NOMO-1 treated with dmso at 0.1 percent for 144 hours (cell line): ENCODE data around the gene LMO4.

ENCODE experiments used
- DNase-seq: peaks from one replicate; lab custom pipeline; 2025; ENCODE audit not compliant: unreplicated experiment; lab: John Stamatoyannopoulos, UW

Gene LMO4

DNA sequence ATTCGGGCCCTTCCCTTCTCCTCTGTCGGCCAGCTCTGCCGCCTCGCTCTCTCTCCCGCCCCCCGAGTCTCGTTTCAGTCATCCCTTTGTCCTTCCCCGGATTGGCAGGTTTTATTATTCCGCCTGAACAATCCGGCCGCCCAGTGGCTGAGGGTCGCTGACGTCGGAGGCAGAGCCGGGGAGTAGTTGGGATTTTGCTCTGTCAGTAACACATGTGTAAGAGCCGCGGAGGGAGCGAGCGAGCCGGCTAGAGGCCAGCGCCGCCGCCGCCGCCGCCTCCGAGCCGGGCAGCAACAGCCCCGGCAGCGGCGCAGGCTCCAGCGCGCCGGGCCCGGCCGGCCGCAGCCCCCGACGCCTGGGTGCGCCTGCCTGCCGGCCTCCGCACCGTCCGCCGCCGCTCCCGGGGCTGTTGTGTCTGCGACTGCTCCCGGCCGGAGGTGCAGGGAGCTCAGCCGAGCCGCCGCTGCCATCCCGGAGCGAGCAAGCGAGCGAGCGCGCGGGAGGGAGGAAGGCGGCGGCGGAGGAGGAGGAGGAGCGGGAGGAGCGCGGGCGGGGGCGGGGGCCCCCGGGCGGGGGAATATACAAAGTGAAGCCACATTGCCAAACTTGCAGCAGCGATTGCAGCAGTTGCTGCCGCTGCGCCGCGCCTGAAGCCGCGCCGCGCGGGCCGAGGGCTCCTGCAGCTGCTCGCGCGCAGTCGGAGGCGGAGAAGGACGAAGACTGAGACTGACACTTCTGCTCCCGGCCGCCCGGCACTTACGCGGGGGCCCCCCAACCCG is at the start of gene LMO4:
TSS of gene LMO4 (plus strand) at position 609 of the 779 bp plus-strand sequence. CDS start 3,136 bp downstream, outside the sequence.
- peak; percentile 95 for DNase-seq

DNA sequence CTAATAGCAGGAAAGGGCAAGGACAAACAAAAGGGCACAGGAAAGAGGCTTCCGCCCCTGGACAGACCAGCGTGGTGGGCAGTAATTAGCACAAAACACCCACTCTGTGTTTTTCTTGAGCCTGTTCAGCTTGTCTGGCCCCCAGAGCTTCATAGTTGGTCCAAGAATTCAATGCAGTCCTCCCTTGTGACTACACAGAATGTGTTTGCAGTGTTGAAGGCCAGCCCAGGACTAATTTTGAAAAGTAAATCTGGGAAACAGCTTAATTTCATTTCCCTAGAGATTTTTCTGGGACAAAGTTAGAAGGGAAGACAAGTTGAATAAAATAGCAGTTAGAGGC is 49.2 kb upstream of the LMO4 start:
- DNase-seq = no peak

GRCh38 chr1:87279966-87280535 is 48.6 kb upstream of the LMO4 start:
- no peak for DNase-seq

- DNase-seq = no peak
Observed at GRCh38 chr1:87284456-87285240, 44.0 kb upstream of the LMO4 start.

- no peak for DNase-seq
Observed at GRCh38 chr1:87291107-87291506, 37.6 kb upstream of the LMO4 start.

DNA sequence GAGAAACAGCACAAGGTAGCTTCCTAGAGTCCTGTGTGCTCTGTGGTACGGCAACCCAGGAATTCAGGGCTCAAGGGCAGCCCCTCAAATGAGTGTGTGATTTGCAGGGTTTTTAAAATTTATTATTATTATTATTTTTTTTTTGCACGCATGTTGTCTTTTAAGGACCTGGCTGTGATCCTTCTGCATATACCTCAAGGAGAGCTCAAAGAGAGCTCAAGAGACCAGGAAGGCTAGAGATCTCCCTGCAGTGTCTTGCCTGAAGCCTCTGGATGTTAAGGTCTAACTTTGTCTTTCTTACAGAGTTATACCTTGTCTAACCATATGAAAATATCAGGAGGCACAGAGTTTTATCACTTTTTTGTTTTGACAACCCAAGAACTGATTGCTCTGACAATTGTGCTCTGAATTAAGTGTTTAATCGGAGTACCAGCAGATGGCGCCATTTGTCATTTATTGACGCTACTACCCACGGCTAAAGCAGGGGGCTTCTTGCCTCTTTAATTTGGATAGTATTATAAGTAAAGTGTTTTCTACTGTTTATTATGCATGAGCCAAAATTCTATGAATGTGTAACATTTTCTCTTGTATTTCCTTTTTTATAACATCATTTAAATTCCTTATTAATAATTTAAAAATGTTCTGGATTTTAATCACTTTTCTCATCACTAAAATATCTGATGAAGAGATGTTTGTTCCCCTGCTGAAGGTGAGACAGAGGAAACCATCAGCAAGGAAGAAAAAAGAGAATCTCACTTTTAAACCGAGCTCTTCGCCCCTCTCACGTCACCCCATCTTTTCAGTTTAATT is 35.8 kb upstream of the LMO4 start:
- DNase-seq = peak; percentile 15

GRCh38 chr1:87294633-87295032 is 34.0 kb upstream of the LMO4 start:
- no peak for DNase-seq

- no peak for DNase-seq
Observed at GRCh38 chr1:87295445-87296110, 33.1 kb upstream of the LMO4 start.

DNA sequence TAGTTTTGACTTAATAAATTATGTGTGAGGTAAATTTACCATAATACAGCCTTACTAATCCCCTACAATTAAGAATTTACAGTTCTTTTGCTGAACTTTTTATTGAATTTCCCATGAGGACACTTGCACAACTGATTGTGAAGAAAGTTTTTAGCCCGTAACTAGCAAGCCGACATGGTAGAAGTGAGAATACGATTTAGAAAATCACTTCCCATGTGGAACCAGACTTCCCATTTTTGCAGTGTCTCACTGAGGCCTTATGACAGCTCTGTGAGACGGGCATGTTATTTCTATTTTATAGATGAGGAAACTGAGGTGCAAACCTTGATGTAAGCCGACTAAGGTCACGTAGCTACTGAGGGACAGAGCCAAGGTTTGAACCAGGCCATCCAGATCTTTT is 32.5 kb upstream of the LMO4 start:
- DNase-seq = no peak

DNA sequence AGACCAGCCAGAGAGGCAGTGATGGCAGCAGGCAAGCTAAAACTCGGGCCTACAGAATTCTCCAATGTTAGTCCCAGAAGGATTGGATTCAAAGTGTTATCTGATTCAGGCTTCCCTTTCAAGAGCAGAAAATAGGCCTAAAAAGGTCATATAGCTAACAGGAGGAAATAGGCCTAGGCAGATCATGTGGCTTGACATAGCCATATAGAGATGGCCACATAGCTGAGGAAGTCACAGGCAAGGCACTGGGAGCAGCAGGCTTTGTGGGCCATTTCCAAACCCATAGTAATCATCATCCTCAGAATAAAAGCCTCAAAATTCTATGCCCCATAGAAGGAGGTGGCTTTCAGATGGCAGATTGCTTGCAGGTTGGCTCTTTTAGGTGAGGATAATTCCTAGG is 29.0 kb upstream of the LMO4 start:
- DNase-seq = no peak

DNA sequence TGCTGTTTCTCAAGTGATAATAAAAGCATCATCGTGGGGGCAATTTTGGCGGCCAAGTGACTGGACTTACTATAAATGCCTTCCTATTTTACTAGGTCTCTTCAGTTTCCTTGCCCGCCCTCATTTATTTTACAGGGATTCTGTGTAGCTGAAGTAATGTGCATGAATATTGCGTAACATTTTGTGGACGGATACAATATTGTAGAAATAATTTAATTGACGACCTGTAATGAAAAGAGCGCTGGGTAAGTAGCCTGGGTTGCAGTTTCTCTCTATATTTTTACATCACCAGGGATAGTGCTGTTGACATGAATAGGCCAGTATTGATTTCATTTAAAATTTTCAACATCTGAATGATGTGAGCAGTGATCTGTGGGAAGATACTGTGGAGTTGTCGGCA is 28.1 kb upstream of the LMO4 start:
- no peak for DNase-seq

GRCh38 chr1:87305151-87305550 is 23.5 kb upstream of the LMO4 start:
- peak; percentile 64 for DNase-seq

DNA sequence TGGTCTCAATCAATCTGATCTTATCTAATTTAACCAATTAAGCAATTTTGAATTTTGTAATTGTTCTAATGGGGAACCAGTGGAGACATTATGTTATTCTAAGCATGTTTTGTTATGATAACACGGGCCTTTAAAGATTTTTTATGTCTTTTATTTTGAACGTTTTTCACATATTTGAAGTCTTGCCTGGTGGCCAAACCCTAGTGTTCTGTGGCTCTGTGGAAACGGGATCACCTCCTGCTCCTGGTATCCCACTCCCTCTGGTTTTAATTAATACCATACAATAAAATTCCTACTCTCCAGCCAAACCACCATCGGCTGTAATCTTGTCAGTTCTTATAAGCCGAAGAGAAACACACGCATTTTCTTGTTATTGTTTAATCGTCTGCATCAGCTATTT is 22.9 kb upstream of the LMO4 start:
- no peak for DNase-seq

GRCh38 chr1:87307306-87307705 is 21.4 kb upstream of the LMO4 start:
- no peak for DNase-seq

DNA sequence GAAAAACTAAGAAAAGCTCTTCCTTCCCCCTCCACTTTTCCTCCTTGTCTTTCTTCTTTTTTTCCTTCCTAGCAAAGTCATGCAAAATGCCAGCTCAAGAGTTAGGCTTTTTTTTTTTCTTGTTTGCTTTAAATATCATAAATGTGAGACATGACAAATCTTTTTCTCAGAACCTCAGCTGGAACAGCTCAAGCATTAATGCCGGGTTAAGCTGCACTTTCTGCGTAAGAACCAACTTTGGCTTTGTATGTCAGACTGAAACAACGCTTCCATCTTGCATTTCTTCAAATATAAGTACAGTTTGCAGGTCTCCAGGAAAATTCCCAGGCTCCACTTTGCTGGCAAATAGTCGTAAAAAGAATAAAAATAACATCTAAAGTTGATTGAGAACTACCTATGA is 20.7 kb upstream of the LMO4 start:
- no peak for DNase-seq

DNA sequence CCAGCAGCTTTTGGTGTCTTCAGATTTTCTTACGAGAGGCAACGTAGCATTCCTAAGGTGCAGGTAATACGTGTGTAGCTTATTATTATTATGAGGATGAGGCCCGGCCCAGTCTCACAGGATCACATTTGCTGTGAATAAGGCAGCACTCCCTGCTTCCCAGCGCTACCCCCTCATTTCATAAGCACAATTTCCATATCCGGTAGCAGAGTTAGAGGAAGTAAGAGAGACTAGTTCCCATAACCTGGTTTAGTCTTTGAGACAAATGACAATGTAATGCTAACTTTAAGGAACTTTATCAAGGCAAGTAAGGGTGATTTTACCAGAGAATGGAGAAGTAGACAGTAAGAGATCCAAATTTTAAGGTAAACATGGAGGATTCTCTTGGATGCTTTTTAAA is 14.6 kb upstream of the LMO4 start:
- peak; percentile 14 for DNase-seq

- DNase-seq = peak; percentile 24
Observed at GRCh38 chr1:87318056-87318650, 10.5 kb upstream of the LMO4 start.

DNA sequence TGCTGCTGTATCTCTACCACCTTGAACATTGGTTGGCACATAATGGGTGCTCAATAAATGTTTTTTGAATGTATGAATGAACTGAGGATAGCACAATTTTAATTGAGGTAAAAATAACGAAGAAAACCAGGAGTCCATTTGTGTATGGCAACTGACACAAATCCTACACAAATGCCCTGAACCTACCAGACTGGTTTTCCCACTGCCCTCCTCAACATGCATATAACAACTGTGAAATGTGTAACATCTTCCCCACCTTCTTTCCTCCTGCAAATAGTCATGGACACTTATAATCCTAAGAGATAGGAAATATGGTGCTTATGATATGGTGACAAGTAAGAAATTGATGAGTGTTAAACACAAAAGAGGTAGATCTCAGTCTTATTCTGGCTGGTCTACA is 9.9 kb upstream of the LMO4 start:
- DNase-seq = no peak

DNA sequence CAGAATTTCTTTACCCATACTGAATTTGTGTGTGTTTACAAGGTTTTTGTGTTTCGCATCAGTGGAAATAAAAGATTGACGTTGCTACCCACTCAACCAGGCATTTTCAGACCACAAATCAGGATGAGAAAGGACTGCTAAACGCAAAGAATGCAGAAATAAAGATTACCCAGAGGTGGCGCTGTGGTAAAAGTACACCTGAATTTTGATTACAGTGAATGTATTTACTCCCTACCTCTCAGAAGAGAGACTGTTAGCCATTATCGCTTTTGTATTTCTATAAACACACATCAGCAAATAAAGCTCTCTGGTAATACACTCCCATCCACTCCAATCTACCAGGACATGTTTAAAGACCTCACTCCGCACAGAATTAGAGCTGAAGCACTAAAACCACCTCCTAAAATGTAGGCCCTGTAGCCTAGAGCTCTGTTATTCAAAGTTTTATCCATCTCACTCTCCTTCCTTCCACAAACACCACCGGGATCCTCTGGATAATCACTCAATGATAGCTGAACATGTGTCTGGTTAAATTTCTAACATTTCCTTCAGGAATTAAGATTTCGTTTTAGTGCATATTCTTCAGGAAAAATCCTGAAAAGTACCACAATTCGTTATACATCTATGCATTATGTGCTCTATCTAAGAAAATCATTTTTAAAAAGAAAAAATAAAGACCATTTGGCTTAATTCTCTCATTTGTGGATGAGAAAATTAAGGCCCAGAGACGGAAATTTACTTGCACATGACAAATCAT is 2.5 kb upstream of the LMO4 start:
- DNase-seq = no peak
